SU-DHL-6 (cell line): Measurements from ENCODE around the gene LRIT1.

Source experiments
- H2AFZ ChIP-seq: fragments of 200-600 bp; sonication (generic); 2 replicates; pipeline ENCODE4 v1.6.1; 2014; ENCODE audit warnings: low read depth, mild to moderate bottlenecking, moderate library complexity, mixed read lengths, antibody characterized with exemption, low read length; ENCODE audit not compliant: severe bottlenecking
- H3F3A ChIP-seq: fragments of 200-600 bp; shearing (Covaris generic); 2 replicates; pipeline ENCODE4 v1.6.0; 2016; ENCODE audit warnings: antibody characterized with exemption, mild to moderate bottlenecking; ENCODE audit not compliant: insufficient read depth
- H3K27ac ChIP-seq: fragments of 200-600 bp; sonication (generic); 2 replicates; pipeline ENCODE4 v1.5.1; 2016; ENCODE audit warnings: low read depth, mild to moderate bottlenecking, low read length, moderate library complexity, mixed read lengths
- H3K27me3 ChIP-seq: fragments of 200-600 bp; sonication (generic), shearing (Covaris generic); 2 replicates; pipeline ENCODE4 v1.6.0; 2014; ENCODE audit warnings: mild to moderate bottlenecking, low read length
- H3K36me3 ChIP-seq: fragments of 200-600 bp; sonication (generic); 2 replicates; pipeline ENCODE4 v1.6.1; 2014; ENCODE audit warnings: mild to moderate bottlenecking, low read length, mixed read lengths
- H3K4me2 ChIP-seq: fragments of 300-600, 200-600 bp; shearing (Covaris generic), sonication (generic); 2 replicates; pipeline ENCODE4 v1.6.0; 2014; ENCODE audit warnings: low read length, low read depth, mild to moderate bottlenecking; ENCODE audit not compliant: poor library complexity, severe bottlenecking
- H3K4me3 ChIP-seq: fragments of 200-600 bp; sonication (generic); 2 replicates; pipeline ENCODE4 v1.5.1; 2014; ENCODE audit warnings: antibody characterized with exemption, low read length, mild to moderate bottlenecking, mixed read lengths; ENCODE audit not compliant: insufficient read depth, poor library complexity, severe bottlenecking
- H3K79me2 ChIP-seq: fragments of 200-600 bp; sonication (generic); 2 replicates; pipeline ENCODE4 v1.6.1; 2014; ENCODE audit warnings: mild to moderate bottlenecking, low read length, moderate library complexity; ENCODE audit not compliant: insufficient read depth
- H3K9ac ChIP-seq: fragments of 200-600 bp; sonication (generic); 2 replicates; pipeline ENCODE4 v1.7.0; 2014; ENCODE audit warnings: mild to moderate bottlenecking, low read length
- H3K9me2 ChIP-seq: fragments of 200-600 bp; sonication (generic); replicated peaks from 2 replicates; pipeline ENCODE4 v1.6.1; 2014; ENCODE audit warnings: low read length; ENCODE audit not compliant: insufficient read depth
- H3K9me3 ChIP-seq: fragments of 200-600 bp; sonication (generic); 2 replicates; pipeline ENCODE4 v1.6.1; 2014; ENCODE audit warnings: low read length, mixed read lengths; ENCODE audit not compliant: insufficient read depth
- H4K20me1 ChIP-seq: fragments of 200-600 bp; sonication (generic); 2 replicates; pipeline ENCODE4 v1.6.1; 2014; ENCODE audit warnings: low read depth, mild to moderate bottlenecking, antibody characterized with exemption, low read length, moderate library complexity, mixed read lengths
- CTCF ChIP-seq: fragments of 200-600 bp; sonication (generic); IDR thresholded peaks from one replicate; pipeline ENCODE4 v1.5.1; 2017; ENCODE audit warnings: antibody characterized with exemption, mild to moderate bottlenecking, low read length, moderate library complexity; ENCODE audit not compliant: insufficient read depth, poor library complexity, severe bottlenecking
- EZH2phosphoT487 ChIP-seq: fragments of 200-600 bp; sonication (generic), shearing (Covaris generic); conservative IDR thresholded peaks from 2 replicates; pipeline ENCODE4 v1.6.1; 2018; ENCODE audit warnings: mild to moderate bottlenecking, antibody characterized with exemption, low read length, moderate library complexity, mixed read lengths

The LRIT1 gene

GRCh38 chr10:84262190-84262956 lies 21.0 kb upstream of the LRIT1 start:
- Histone ChIP-seq H3K4me3 (no peak overlapping the region), H3K27ac (no peak overlapping the region), H3F3A (no peaks in the 10 kb centered on the region), H4K20me1 (no peaks in the 10 kb centered on the region), H3K36me3 (no peaks in the 10 kb centered on the region), H3K9me2 (no peaks in the 10 kb centered on the region), H3K9me3 (no peaks in the 10 kb centered on the region), H2AFZ (no peak overlapping the region), H3K79me2 (no peaks in the 10 kb centered on the region), H3K27me3 (no peaks in the 10 kb centered on the region), H3K9ac (no peak overlapping the region), H3K4me2 (no peak overlapping the region)
- TF ChIP-seq EZH2phosphoT487 (no peak), CTCF (no peak)

GRCh38 chr10:84261236-84261915 lies 20.0 kb upstream of the LRIT1 start:
- Histone ChIP-seq H3K9me3 (no peaks in the 10 kb centered on the region), H3F3A (no peaks in the 10 kb centered on the region), H3K27me3 (no peaks in the 10 kb centered on the region), H3K36me3 (no peaks in the 10 kb centered on the region), H3K9me2 (no peaks in the 10 kb centered on the region), H3K4me3 (no peak overlapping the region), H3K27ac (no peak overlapping the region), H4K20me1 (no peaks in the 10 kb centered on the region), H3K79me2 (no peaks in the 10 kb centered on the region), H2AFZ (no peak overlapping the region), H3K4me2 (no peak overlapping the region), H3K9ac (no peak overlapping the region)
- TF ChIP-seq EZH2phosphoT487 = no peak
- TF ChIP-seq CTCF = no peak

GRCh38 chr10:84258034-84258695 lies 16.8 kb upstream of the LRIT1 start:
- no peak overlapping the region for H3K4me3 ChIP-seq
- H4K20me1 ChIP-seq = no peaks in the 10 kb centered on the region
- H3K9ac ChIP-seq = no peak overlapping the region
- no peaks in the 10 kb centered on the region for H3K79me2 ChIP-seq
- H3K27me3 ChIP-seq = no peaks in the 10 kb centered on the region
- no peaks in the 10 kb centered on the region for H3F3A ChIP-seq
- H3K27ac ChIP-seq = no peak overlapping the region
- no peak overlapping the region for H2AFZ ChIP-seq
- H3K4me2 ChIP-seq = no peak overlapping the region
- H3K9me3 ChIP-seq = no peaks in the 10 kb centered on the region
- H3K9me2 ChIP-seq = no peaks in the 10 kb centered on the region
- no peaks in the 10 kb centered on the region for H3K36me3 ChIP-seq
- TF ChIP-seq CTCF (no peak), EZH2phosphoT487 (no peak)
